DND-41 (cell line): ENCODE results near the gene PRSS21.

Source experiments
- CTCF ChIP-seq: IDR thresholded peaks from 2 replicates; pipeline ENCODE4 v1.5.1; 2012; ENCODE audit warnings: borderline replicate concordance, low read length, moderate library complexity, mild to moderate bottlenecking; ENCODE audit not compliant: poor library complexity, severe bottlenecking; ENCODE audit errors: extremely low read depth
- EZH2 ChIP-seq: IDR thresholded peaks from 3 replicates; pipeline ENCODE4 v1.6.1; 2012; ENCODE audit warnings: borderline replicate concordance, low read depth, mild to moderate bottlenecking, moderate library complexity, low read length, inconsistent platforms; ENCODE audit not compliant: severe bottlenecking

- TF ChIP-seq CTCF = no peak
- no peak for TF ChIP-seq EZH2
These were observed 8.2 kb downstream of the PRSS21 start for GRCh38 chr16:2825049-2825742.
